T-helper 1 cell treated with Interleukin-12 subunit alpha and Interleukin-12 subunit beta and Interleukin-4 antibody, amounts not matched to agents 30 ng/mL and 1 ng/mL, for 36 hours (primary cell): ENCODE results near the gene EFNA2. TPM values are rescaled to one million over a fixed set of nuclear protein-coding genes. Genes with fewer than 3 reads are reported as not detected.

Experiments
- intact Hi-C: fragments of 100-400 bp; cut with micrococcal nuclease; formaldehyde crosslinking; loops from one replicate; pipeline ENCODE4 v1.15.1; 2024
- total RNA-seq: library from RNA; stranded (reverse); gene quantifications from 2 replicates; pipeline ENCODE4 v1.2.3, GENCODE V29; 2022

The EFNA2 gene
- total RNA-seq, 1 donor from 2014 or later, result not detected

GRCh38 chr19:1343041-1343440, 57.4 kb downstream of the EFNA2 start:
- intact Hi-C loops, result no loop called here

- intact Hi-C loops, result no loop called here
Measured at GRCh38 chr19:1349211-1349610, 63.5 kb downstream of the EFNA2 start.

- intact Hi-C loops, result no loop called here
Measured at GRCh38 chr19:1350867-1351266, 65.2 kb downstream of the EFNA2 start.

Other genes starting within 250 kb of the EFNA2 start
- 63.6 and 71.7 TPM in 2 replicates for gene ABCA7, start 245.8 kb upstream of the EFNA2 start, total RNA-seq
- 471 and 479 TPM in 2 replicates for gene ARHGAP45, start 218.7 kb upstream of the EFNA2 start, total RNA-seq
- 155 and 170 TPM in 2 replicates for gene POLR2E, start 190.5 kb upstream of the EFNA2 start, total RNA-seq
- 131 and 142 TPM in 2 replicates for gene GPX4, start 181.9 kb upstream of the EFNA2 start, total RNA-seq
- gene SBNO2, start 111.6 kb upstream of the EFNA2 start, total RNA-seq, result 164 and 179 TPM in 2 replicates
- gene STK11, start 80.1 kb upstream of the EFNA2 start, total RNA-seq, result 68.7 and 77.1 TPM in 2 replicates
- 0.10 TPM in 1 of 2 replicates, not detected in the other for gene CBARP, start 47.9 kb upstream of the EFNA2 start, total RNA-seq
- gene ATP5F1D, start 44.1 kb upstream of the EFNA2 start, total RNA-seq, result 161 and 183 TPM in 2 replicates
- gene MIDN, start 37.3 kb upstream of the EFNA2 start, total RNA-seq, result 106 and 107 TPM in 2 replicates
- gene CIRBP, start 16.5 kb upstream of the EFNA2 start, total RNA-seq, result 208 and 213 TPM in 2 replicates
- 55.8 and 64.6 TPM in 2 replicates for gene FAM174C, start 10.3 kb upstream of the EFNA2 start, total RNA-seq
- 104 and 109 TPM in 2 replicates for gene NDUFS7, start 98.0 kb downstream of the EFNA2 start, total RNA-seq
- 13.5 and 18.8 TPM in 2 replicates for gene GAMT, start 115.7 kb downstream of the EFNA2 start, total RNA-seq
- gene DAZAP1, start 121.7 kb downstream of the EFNA2 start, total RNA-seq, result 211 and 223 TPM in 2 replicates
- gene RPS15, start 152.5 kb downstream of the EFNA2 start, total RNA-seq, result 1,137 and 1,164 TPM in 2 replicates
- gene APC2, start 164.2 kb downstream of the EFNA2 start, total RNA-seq, result 0.15 and 0.29 TPM in 2 replicates
- 43.1 and 45.2 TPM in 2 replicates for gene C19orf25, start 193.3 kb downstream of the EFNA2 start, total RNA-seq
- gene PCSK4, start 204.5 kb downstream of the EFNA2 start, total RNA-seq, result 1.0 and 1.5 TPM in 2 replicates
- 1.0 and 1.7 TPM in 2 replicates for gene REEP6, start 205.3 kb downstream of the EFNA2 start, total RNA-seq
- 2.5 and 3.2 TPM in 2 replicates for gene ADAMTSL5, start 227.1 kb downstream of the EFNA2 start, total RNA-seq
- gene PLK5, start 238.2 kb downstream of the EFNA2 start, total RNA-seq, result not detected in 2 replicates